Midbrain (tissue), 1 donor: Measurements from ENCODE around the gene OR2T12.
"Not testable (repeated sequence)": the region's sequence is repeated elsewhere in the genome, so short reads cannot be mapped to it uniquely, and the experiment has no call there.

Experiments
- DNase-seq: peaks from one replicate; lab custom pipeline; 2025; lab: John Stamatoyannopoulos, UW

OR2T12 gene

GRCh38 chr1:248303324-248303723 is at the start of gene OR2T12:
Gene OR2T12, minus strand, starts transcription at chr1:248303424. Its CDS starts 7,846 bp downstream, at chr1:248295578.
- no peak for DNase-seq

DNA sequence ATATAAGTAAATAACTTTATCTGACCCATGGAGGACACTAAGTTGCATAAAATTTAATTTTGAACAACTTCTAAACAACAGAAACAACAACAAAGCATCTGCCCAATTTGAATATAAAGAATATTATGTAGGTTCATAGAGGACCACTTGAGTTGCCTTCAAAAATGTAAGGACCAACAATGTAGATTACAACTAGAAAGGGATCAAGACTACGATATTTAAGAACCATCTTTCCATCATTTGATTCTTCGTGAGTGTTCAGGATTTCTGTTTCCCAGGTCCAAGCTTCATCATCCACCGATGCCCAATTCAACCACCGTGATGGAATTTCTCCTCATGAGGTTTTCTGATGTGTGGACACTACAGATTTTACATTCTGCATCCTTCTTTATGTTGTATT is 45.3 kb upstream of the OR2T12 start, which contains the start of gene OR14C36:
Gene OR14C36, plus strand, starts transcription at position 301 of the 400 bp plus-strand sequence. Its CDS starts 0 bp downstream, at position 301.
- no peak for DNase-seq

DNA sequence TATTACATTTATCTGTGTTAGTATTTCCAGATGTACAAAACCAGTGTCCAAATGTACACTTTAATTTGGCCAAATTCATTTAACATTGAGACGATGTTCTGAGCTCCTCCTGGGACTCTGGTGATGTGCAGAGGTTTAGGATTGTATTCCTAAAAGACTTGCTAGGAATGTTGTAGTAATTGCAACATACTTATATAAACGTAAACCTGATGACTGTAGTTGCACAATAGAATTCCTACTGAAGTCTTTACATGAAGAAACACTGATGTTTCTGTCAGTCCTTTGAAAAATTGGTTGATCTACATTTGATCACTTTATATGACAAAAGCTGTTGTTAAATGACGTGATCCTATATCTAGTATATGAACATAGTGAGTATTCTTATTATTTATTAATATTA is 40.2 kb upstream of the OR2T12 start:
- DNase-seq = no peak

DNA sequence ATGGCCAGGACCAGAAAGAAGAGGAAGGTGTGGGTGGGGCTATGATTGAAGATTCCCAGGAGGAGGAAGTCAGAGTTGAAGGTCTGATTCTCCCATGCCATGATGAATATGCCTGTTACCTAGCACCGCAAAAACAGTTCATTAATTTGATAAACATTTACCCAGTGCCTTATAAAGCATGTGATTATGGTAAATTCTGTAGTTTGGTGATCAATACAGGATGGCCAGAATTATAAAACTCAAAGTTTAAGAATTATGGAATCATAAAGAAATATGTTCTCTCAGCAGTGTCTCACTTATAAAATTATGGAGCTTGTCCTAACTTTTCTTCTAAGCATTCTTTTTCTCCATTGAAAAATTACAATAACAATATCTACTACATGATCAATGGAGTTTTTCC is 21.2 kb upstream of the OR2T12 start, which contains the start of gene OR2M7:
Gene OR2M7, minus strand, starts transcription at position 101 of the 400 bp plus-strand sequence. Its CDS starts 0 bp downstream, at position 101.
- DNase-seq = no peak

- DNase-seq = no peak
Measured at GRCh38 chr1:248316796-248317195, 13.6 kb upstream of the OR2T12 start.

- not testable (repeated sequence) for DNase-seq
Measured at GRCh38 chr1:248306740-248307139, 3.5 kb upstream of the OR2T12 start.

GRCh38 chr1:248306103-248306502 is 2.9 kb upstream of the OR2T12 start:
- no peak for DNase-seq

- not testable (repeated sequence) for DNase-seq
Measured at GRCh38 chr1:248305672-248306071, 2.4 kb upstream of the OR2T12 start.

DNA sequence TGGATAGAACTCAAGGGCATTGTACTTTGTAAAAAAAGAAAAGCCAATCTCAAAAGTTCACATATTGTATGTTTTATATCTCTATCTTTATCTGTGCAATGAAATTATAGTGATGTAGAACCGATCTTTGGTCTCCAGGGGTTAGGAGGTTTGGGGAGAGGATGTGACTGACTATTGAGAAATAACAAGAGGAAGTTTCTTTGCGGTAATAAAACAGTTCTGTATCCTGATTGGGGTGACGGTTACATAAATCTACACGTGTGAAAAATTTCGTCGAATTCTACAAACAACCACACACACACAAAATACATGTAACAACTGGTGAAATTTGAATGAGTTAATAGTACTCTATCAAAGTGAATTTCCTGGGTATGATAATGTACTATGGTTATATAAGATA is 14.8 kb downstream of the OR2T12 start:
- DNase-seq = no peak

GRCh38 chr1:248277876-248278275 is 25.3 kb downstream of the OR2T12 start, which contains the start of gene OR2T33:
Gene OR2T33, minus strand, starts transcription at chr1:248277976. Its CDS starts 4,162 bp downstream, at chr1:248273814.
- no peak for DNase-seq

DNA sequence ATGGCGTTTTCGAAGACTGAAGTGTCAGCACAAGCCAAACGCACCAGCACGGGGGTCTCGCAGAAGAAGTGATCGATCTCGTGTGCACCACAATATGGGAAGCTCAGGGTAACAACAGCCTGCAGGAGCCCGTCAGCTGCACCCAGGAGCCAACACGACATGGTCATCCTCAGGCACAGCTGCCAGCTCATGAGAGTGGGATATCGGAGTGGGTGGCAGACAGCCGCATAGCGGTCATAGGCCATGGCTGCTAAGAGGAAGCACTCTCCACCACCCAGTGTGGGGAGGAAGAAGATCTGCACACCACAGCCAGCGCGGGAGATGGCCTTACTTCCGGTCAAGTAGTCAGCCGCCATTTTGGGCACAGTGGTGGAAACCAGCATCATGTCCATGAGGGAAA is 30.0 kb downstream of the OR2T12 start:
- not testable (repeated sequence) for DNase-seq

DNA sequence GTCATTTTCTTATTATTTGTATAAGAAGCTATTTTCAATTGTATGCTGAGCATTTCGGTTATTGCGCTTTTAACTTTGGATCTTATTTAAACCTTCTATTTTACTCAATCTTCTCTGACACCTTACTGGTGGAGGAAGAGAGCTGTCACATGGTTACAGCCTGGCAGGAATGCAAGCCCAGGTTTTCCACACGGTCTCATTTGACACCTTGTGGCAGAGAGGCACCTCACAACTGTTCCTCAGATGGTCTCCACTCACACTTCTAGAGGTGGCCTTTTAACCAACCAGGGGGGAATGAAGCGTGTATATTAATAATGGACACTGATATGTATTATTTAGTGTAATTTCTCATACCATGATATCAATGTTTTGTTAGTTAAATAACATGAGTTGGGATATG is 35.0 kb downstream of the OR2T12 start:
- DNase-seq = no peak

GRCh38 chr1:248259309-248259708 is 43.9 kb downstream of the OR2T12 start:
- DNase-seq = not testable (repeated sequence)

DNA sequence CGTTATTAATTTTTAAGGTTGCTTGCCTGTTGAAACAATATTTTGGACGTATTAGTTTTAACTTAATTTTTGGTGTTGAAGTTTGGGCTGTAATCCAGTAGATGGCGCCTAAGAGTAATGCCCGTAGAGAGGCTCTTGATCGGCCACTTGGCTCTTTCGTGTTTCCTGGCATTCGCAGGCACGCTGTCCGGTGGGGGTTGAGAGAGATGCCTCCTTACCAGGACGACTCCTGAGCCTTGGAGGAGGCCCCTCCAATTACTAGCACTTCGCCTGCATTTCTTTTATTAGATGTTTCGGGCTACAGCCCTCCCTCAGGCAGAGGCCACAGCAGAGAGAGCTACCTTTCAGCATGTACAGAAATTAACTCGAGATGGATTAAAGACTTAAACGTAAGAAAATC is 60.0 kb downstream of the OR2T12 start:
- peak; percentile 45 for DNase-seq
